Endodermal cell (in vitro differentiated cells): ENCODE results near the gene RAG2. TPM values are rescaled to one million over a fixed set of nuclear protein-coding genes. Genes with fewer than 3 reads are reported as not detected.

ENCODE experiments used
- DNase-seq: peaks from one replicate; pipeline ENCODE4 v3.0.0-alpha.2; 2017
- H3K27ac ChIP-seq: 2 replicates; pipeline ENCODE4 v1.5.1; 2013; ENCODE audit warnings: mild to moderate bottlenecking, low read depth, low read length, moderate library complexity
- H3K27me3 ChIP-seq: 2 replicates; pipeline ENCODE4 v1.6.1; 2013; ENCODE audit warnings: mild to moderate bottlenecking, low read length, moderate library complexity; ENCODE audit not compliant: insufficient read depth, control insufficient read depth, poor library complexity, severe bottlenecking
- H3K36me3 ChIP-seq: 2 replicates; pipeline ENCODE4 v1.7.0; 2013; ENCODE audit warnings: mild to moderate bottlenecking, low read length, moderate library complexity; ENCODE audit not compliant: control insufficient read depth, insufficient read depth
- H3K4me1 ChIP-seq: one replicate; pipeline ENCODE4 v1.7.0; 2013; ENCODE audit warnings: low read length; ENCODE audit not compliant: control insufficient read depth, insufficient read depth
- H3K4me3 ChIP-seq: 2 replicates; pipeline ENCODE4 v1.5.1; 2013; ENCODE audit warnings: mild to moderate bottlenecking, low read length, moderate library complexity
- H3K9ac ChIP-seq: 2 replicates; pipeline ENCODE4 v1.6.1; 2013; ENCODE audit warnings: mild to moderate bottlenecking, low read length, moderate library complexity; ENCODE audit not compliant: poor library complexity, severe bottlenecking; ENCODE audit errors: extremely low read depth
- H3K9me3 ChIP-seq: 2 replicates; pipeline ENCODE4 v1.6.1; 2013; ENCODE audit warnings: mild to moderate bottlenecking, low read length, moderate library complexity; ENCODE audit not compliant: control insufficient read depth
- H3K27ac Mint-ChIP-seq: 2 replicates; pipeline ENCODE4 v1.8.0; 2020; ENCODE audit warnings: mixed read lengths
- H3K27me3 Mint-ChIP-seq: 2 replicates; pipeline ENCODE4 v1.8.0; 2021; ENCODE audit warnings: mild to moderate bottlenecking, mixed read lengths; ENCODE audit not compliant: insufficient read depth
- H3K36me3 Mint-ChIP-seq: 2 replicates; pipeline ENCODE4 v1.8.0; 2020; ENCODE audit warnings: low read depth, mixed read lengths
- H3K4me1 Mint-ChIP-seq: 2 replicates; pipeline ENCODE4 v1.8.0; 2020; ENCODE audit warnings: mixed read lengths
- H3K4me3 Mint-ChIP-seq: 2 replicates; pipeline ENCODE4 v1.8.0; 2020; ENCODE audit warnings: mild to moderate bottlenecking, moderate library complexity, mixed read lengths
- H3K9me3 Mint-ChIP-seq: 2 replicates; pipeline ENCODE4 v1.8.0; 2020; ENCODE audit warnings: mild to moderate bottlenecking, mixed read lengths
- WGBS, 2 experiments: methylation state at CpG; one replicate each; pipeline versions ENCODE4 v1.1.5 to v1.1.7; 2013; ENCODE audit warnings: missing lambda C conversion rate in 2 of 2, mixed read lengths in 1 of 2; ENCODE audit not compliant: insufficient coverage in 1 of 2, insufficient read length in 1 of 2; 5-methylcytosine and 5-hydroxymethylcytosine counted together
- total RNA-seq, 2 donors: library from RNA; stranded (reverse); fragmentation: NEBNext Ultra II Directional in 1 of 2; extraction: Animal tissue kit (Norgen Biotek cat#: 25700) in 1 of 2; gene quantifications; 2 replicates in 1 of 2; 3 replicates in 1 of 2; pipeline ENCODE4 v1.2.1, GENCODE V29; 2021
- TF ChIP-seq, protein P1 (sequence below): fragments of 200-600 bp; sonication (generic); conservative IDR thresholded peaks from 2 replicates; pipeline ENCODE4 v1.5.0; 2021; ENCODE audit warnings: antibody characterized with exemption, mild to moderate bottlenecking

The RAG2 gene
- total RNA-seq, 2 donors from 2014 or later: not detected

DNA sequence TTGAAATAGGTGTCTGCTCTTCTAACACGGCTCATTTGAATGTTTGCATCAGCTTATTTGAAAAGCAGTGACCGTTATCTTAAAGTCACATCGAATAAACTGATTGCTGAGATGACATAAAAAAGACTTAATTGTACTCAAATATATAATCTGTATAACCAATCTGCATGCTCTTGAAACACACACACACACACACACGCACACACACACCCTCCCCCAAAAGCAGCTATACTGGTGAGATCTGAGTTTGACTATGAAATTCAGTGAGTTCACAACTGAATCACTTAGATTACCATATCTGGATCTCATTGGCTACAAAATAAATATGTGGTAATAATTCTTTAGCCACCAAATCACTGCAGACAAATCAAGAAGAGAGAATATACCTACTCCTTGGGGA, 7.5 kb downstream of the RAG2 start:
- H3K4me1 Mint-ChIP-seq: peaks cover 4% of the 10 kb centered on the region
- TF ChIP-seq, protein P1, sequence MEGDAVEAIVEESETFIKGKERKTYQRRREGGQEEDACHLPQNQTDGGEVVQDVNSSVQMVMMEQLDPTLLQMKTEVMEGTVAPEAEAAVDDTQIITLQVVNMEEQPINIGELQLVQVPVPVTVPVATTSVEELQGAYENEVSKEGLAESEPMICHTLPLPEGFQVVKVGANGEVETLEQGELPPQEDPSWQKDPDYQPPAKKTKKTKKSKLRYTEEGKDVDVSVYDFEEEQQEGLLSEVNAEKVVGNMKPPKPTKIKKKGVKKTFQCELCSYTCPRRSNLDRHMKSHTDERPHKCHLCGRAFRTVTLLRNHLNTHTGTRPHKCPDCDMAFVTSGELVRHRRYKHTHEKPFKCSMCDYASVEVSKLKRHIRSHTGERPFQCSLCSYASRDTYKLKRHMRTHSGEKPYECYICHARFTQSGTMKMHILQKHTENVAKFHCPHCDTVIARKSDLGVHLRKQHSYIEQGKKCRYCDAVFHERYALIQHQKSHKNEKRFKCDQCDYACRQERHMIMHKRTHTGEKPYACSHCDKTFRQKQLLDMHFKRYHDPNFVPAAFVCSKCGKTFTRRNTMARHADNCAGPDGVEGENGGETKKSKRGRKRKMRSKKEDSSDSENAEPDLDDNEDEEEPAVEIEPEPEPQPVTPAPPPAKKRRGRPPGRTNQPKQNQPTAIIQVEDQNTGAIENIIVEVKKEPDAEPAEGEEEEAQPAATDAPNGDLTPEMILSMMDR: no peak
- no peaks in the 10 kb centered on the region for H3K36me3 Mint-ChIP-seq
- 50 to 81% methylated on average over 1 to 4 of the region's 4 CpGs for WGBS, 2 experiments
- DNase-seq: no peak
- H3K9me3 ChIP-seq: no peaks in the 10 kb centered on the region
- peaks cover 4% of the 10 kb centered on the region for H3K4me1 ChIP-seq
- H3K9me3 Mint-ChIP-seq: no peaks in the 10 kb centered on the region
- H3K27ac Mint-ChIP-seq: no peak overlapping the region
- H3K4me3 ChIP-seq: no peak overlapping the region
- no peak overlapping the region for H3K27ac ChIP-seq
- H3K4me3 Mint-ChIP-seq: no peak overlapping the region
- peaks cover 61% of the 10 kb centered on the region for H3K27me3 Mint-ChIP-seq
- peaks cover 76% of the 10 kb centered on the region for H3K27me3 ChIP-seq
- no peak overlapping the region for H3K9ac ChIP-seq
- H3K36me3 ChIP-seq: no peaks in the 10 kb centered on the region

DNA sequence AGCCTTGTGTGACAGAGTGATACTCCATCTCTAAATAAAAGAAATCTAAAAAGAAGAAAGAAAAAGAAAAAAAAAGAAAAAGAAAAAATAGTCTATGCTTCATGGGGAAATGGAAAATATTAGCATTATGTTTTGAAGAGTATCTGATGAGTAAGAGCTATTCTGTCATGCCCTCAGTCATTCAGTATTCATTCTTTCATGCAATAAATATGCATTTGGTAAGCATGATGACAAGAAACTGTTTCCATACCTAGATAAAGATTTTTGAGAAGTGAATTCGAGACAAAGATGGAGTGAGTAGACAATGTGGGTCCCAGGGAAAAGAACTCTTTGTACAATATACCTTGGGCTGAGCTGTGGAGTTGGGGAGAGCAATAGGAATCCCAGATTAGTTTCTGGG, 9.9 kb downstream of the RAG2 start:
- Histone ChIP-seq H3K27me3 (peaks cover 86% of the 10 kb centered on the region), H3K9ac (no peak overlapping the region), H3K4me1 (no peaks in the 10 kb centered on the region), H3K27ac (no peak overlapping the region), H3K4me3 (no peak overlapping the region), H3K36me3 (no peaks in the 10 kb centered on the region), H3K9me3 (no peaks in the 10 kb centered on the region)
- TF ChIP-seq, protein P1: no peak
- Mint-ChIP-seq H3K27me3 (peaks cover 61% of the 10 kb centered on the region), H3K4me3 (no peak overlapping the region), H3K36me3 (no peaks in the 10 kb centered on the region), H3K27ac (no peak overlapping the region), H3K9me3 (no peaks in the 10 kb centered on the region), H3K4me1 (no peaks in the 10 kb centered on the region)
- WGBS, 2 experiments: 17 to 68% methylated on average over 1 of the region's 1 CpG
- no peak for DNase-seq

DNA sequence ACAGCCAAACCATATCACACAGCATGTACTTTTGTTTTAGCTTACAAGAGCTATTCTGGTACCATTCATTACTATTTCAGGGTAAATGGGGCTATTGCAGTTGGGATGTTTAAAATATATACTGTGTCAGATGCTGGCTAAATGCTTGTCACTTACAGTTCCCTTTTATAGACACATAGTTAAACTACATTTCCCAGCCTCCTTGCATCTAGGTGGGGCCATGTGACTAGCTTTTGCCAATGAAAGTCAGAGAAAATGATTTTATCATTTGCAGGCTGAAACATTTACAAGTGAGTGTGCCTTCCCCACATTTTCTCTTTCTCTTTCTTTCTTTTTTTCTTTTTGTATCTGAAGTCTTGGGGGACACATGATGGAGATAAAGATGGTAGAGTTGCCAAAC, 11.5 kb downstream of the RAG2 start:
- Histone ChIP-seq H3K36me3 (no peaks in the 10 kb centered on the region), H3K4me1 (no peaks in the 10 kb centered on the region), H3K9me3 (peaks cover 10% of the 10 kb centered on the region), H3K27ac (no peak overlapping the region), H3K9ac (no peak overlapping the region), H3K27me3 (peaks cover 70% of the 10 kb centered on the region), H3K4me3 (no peak overlapping the region)
- H3K27me3 Mint-ChIP-seq: peaks cover 52% of the 10 kb centered on the region
- H3K4me3 Mint-ChIP-seq: no peak overlapping the region
- no peaks in the 10 kb centered on the region for H3K36me3 Mint-ChIP-seq
- H3K9me3 Mint-ChIP-seq: peaks cover 10% of the 10 kb centered on the region
- H3K27ac Mint-ChIP-seq: no peak overlapping the region
- TF ChIP-seq, protein P1: no peak
- no peak for DNase-seq
- H3K4me1 Mint-ChIP-seq: no peaks in the 10 kb centered on the region
